ENCODE measurements around the gene ADGRA1. TPM values are rescaled to one million over a fixed set of nuclear protein-coding genes. Genes with fewer than 3 reads are reported as not detected.

Gene ADGRA1
- total and polyA plus RNA-seq, 2 of the 13 experiments (the other 11 are each of a cell fraction or from before 2014, with no cell fraction given), result not detected

DNA sequence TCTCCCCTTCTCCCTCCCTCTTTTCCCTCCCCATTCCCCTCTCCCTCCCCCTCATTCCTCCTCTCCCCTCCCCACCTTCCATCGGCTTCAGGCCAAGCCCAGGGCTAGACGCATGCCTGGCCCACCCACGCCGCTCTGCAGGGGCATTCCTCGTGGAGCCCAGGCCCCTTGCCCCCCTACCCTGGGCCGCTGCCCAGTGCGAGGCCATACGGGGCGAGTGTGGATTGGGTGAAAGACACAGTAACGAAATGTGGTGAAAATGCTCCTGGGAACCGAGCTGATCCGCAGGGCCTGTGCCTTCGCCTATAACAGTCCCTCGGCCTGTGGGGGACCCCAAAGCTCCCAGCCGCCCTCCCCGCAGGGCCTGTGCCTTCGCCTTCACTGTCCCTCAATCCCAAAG is 28.3 kb downstream of the ADGRA1 start:
- ATAC-seq, result no peak
- H3K36me3 ChIP-seq (replicated peaks in 1 of 2; ENCODE audit: control insufficient read depth in 1 of 2, insufficient read depth in 2 of 2, low read length in 2 of 2), result no peaks in the 10 kb centered on the region
- no peaks in the 10 kb centered on the region for H4K20me1 ChIP-seq (ENCODE audit: insufficient read depth, low read length)
- no peak for DNase-seq (ENCODE audit: low spot score)
- peaks cover 7 to 39% of the 10 kb centered on the region in 2 experiments; a peak in 4 of 5 replicates for H3K27me3 ChIP-seq (ENCODE audit: control insufficient read depth in 1 of 2, insufficient read depth in 2 of 2, low read length in 2 of 2)
- H3K9ac ChIP-seq (ENCODE audit: insufficient read depth, low read depth, low read length), result no peak overlapping the region
- H3K4me3 ChIP-seq (replicated peaks in 1 of 3; ENCODE audit: insufficient read depth in 1 of 3, low read depth in 2 of 3, low read length in 3 of 3), result no peak overlapping the region
- no peak for TF ChIP-seq RBFOX2 (IDR thresholded peaks at IDR 0.05; ENCODE audit: low read depth, low read length)
- TF ChIP-seq MEIS1 (CRISPR knock-in tag; IDR thresholded peaks at IDR 0.05; ENCODE audit: borderline replicate concordance), result no peak
- no peak for TF ChIP-seq NFE2L2 (IDR thresholded peaks at IDR 0.05; ENCODE audit: low read length)
- TF ChIP-seq HNRNPK (IDR thresholded peaks at IDR 0.05; ENCODE audit: low read depth, low read length, poor library complexity, severe bottlenecking), result peak; percentile 38
- TF ChIP-seq MTF2 (CRISPR knock-in tag; IDR thresholded peaks at IDR 0.05; ENCODE audit: borderline replicate concordance), result no peak
- TF ChIP-seq CHD2 (IDR thresholded peaks at IDR 0.05; ENCODE audit: low read depth, low read length), result no peak
- no peak for TF ChIP-seq ZBTB7A (CRISPR knock-in tag; IDR thresholded peaks at IDR 0.05)
- H3K27ac ChIP-seq (ENCODE audit: extremely low read length, insufficient read depth, low read length), result no peak overlapping the region
- H3K4me1 ChIP-seq (ENCODE audit: insufficient read depth, low read length), result no peaks in the 10 kb centered on the region
- CTCF ChIA-PET (ENCODE audit: low intra/inter-chr PET ratio, low total read pairs), result no interaction called here
- H3K79me2 ChIP-seq (ENCODE audit: insufficient read depth, low read length), result no peaks in the 10 kb centered on the region
- POLR2A ChIA-PET, result no interaction called here
- H3K4me2 ChIP-seq (ENCODE audit: low read depth, low read length), result no peak overlapping the region
- BruUV-seq (replicated peaks), result no TSS peak
- 5% methylated on average over 11 of the region's 17 CpGs for WGBS (ENCODE audit: low lambda C conversion rate)
- no peaks in the 10 kb centered on the region for H3K9me3 ChIP-seq (ENCODE audit: low read length)
- H2AFZ ChIP-seq (ENCODE audit: low read length), result no peak overlapping the region
- no peak for FAIRE-seq
- intact Hi-C loops (cut with micrococcal nuclease; ENCODE audit: unreplicated experiment), result no loop called here
- in situ Hi-C loops (cut with HindIII; ENCODE audit: extremely low pct_ligation_motif_present, low pct_unique_long_range_greater_than_20kb), result no loop called here

DNA sequence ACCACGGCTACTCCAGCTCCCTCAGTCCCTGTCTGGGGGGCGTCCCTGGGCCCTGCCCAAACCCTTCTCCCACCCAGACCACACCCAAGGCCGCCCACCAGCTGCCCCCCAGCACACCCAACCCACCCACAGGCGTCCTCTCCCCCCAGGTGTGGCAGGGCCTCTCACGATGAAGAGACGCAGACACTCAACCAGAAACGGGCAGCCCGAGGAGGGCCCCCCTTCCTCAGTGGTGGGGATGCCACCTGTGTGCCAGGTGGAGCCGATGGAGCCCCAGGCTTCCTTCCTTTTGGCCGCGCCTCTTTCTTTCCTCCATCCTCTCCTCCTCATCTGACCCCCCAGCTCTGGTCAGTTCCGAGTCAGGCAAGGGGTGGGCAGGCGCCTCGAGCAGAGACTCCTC is 28.7 kb downstream of the ADGRA1 start:
- BruUV-seq (replicated peaks), result no TSS peak
- Histone ChIP-seq H3K4me3 (replicated peaks in 1 of 3; ENCODE audit: insufficient read depth in 1 of 3, low read depth in 2 of 3, low read length in 3 of 3) (no peak overlapping the region), H4K20me1 (ENCODE audit: insufficient read depth, low read length) (no peaks in the 10 kb centered on the region), H2AFZ (ENCODE audit: low read length) (no peak overlapping the region), H3K4me1 (ENCODE audit: insufficient read depth, low read length) (no peaks in the 10 kb centered on the region), H3K36me3 (replicated peaks in 1 of 2; ENCODE audit: control insufficient read depth in 1 of 2, insufficient read depth in 2 of 2, low read length in 2 of 2) (no peaks in the 10 kb centered on the region), H3K79me2 (ENCODE audit: insufficient read depth, low read length) (no peaks in the 10 kb centered on the region), H3K4me2 (ENCODE audit: low read depth, low read length) (no peak overlapping the region), H3K27ac (ENCODE audit: extremely low read length, insufficient read depth, low read length) (no peak overlapping the region), H3K9ac (ENCODE audit: insufficient read depth, low read depth, low read length) (no peak overlapping the region), H3K27me3 (ENCODE audit: control insufficient read depth in 1 of 2, insufficient read depth in 2 of 2, low read length in 2 of 2) (peaks cover 7 to 39% of the 10 kb centered on the region in 2 experiments; a peak in 4 of 5 replicates), H3K9me3 (ENCODE audit: low read length) (no peaks in the 10 kb centered on the region)
- WGBS (ENCODE audit: low lambda C conversion rate), result 27% methylated on average over 9 of the region's 14 CpGs
- TF ChIP-seq MED1 (CRISPR knock-in tag; IDR thresholded peaks at IDR 0.05) (no peak), SIN3B (IDR thresholded peaks at IDR 0.05; ENCODE audit: low read length) (no peak), CHD2 (IDR thresholded peaks at IDR 0.05; ENCODE audit: low read depth, low read length) (no peak), KLF9 (CRISPR knock-in tag; IDR thresholded peaks at IDR 0.05; ENCODE audit: low read depth) (no peak), ZNF17 (CRISPR knock-in tag; IDR thresholded peaks at IDR 0.05) (no peak), CREB1 (IDR thresholded peaks at IDR 0.05) (no peak), CREB1 (CRISPR knock-in tag; IDR thresholded peaks at IDR 0.05) (no peak), MLLT10 (CRISPR knock-in tag; IDR thresholded peaks at IDR 0.05) (no peak), MED8 (CRISPR knock-in tag; IDR thresholded peaks at IDR 0.05; ENCODE audit: insufficient replicate concordance) (no peak), SMAD9 (CRISPR knock-in tag; IDR thresholded peaks at IDR 0.05) (no peak), MBD4 (IDR thresholded peaks at IDR 0.05; ENCODE audit: borderline replicate concordance, low read length) (no peak), MEIS2 (CRISPR knock-in tag; IDR thresholded peaks at IDR 0.05) (no peak)
- TF ChIP-seq, protein P1, sequence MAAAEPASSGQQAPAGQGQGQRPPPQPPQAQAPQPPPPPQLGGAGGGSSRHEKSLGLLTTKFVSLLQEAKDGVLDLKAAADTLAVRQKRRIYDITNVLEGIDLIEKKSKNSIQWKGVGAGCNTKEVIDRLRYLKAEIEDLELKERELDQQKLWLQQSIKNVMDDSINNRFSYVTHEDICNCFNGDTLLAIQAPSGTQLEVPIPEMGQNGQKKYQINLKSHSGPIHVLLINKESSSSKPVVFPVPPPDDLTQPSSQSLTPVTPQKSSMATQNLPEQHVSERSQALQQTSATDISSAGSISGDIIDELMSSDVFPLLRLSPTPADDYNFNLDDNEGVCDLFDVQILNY (CRISPR knock-in tag; conservative IDR thresholded peaks at IDR 0.05), result no peak
- TF ChIP-seq, protein P2, sequence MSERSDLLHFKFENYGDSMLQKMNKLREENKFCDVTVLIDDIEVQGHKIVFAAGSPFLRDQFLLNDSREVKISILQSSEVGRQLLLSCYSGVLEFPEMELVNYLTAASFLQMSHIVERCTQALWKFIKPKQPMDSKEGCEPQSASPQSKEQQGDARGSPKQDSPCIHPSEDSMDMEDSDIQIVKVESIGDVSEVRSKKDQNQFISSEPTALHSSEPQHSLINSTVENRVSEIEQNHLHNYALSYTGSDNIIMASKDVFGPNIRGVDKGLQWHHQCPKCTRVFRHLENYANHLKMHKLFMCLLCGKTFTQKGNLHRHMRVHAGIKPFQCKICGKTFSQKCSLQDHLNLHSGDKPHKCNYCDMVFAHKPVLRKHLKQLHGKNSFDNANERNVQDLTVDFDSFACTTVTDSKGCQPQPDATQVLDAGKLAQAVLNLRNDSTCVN (CRISPR knock-in tag; IDR thresholded peaks at IDR 0.05; ENCODE audit: borderline replicate concordance), result no peak
- intact Hi-C loops (cut with micrococcal nuclease; ENCODE audit: unreplicated experiment), result no loop called here
- ATAC-seq (no peak), DNase-seq (ENCODE audit: low spot score) (no peak), FAIRE-seq (no peak)
- POLR2A ChIA-PET, result no interaction called here
- CTCF ChIA-PET (ENCODE audit: low intra/inter-chr PET ratio, low total read pairs), result no interaction called here
- in situ Hi-C loops (cut with HindIII; ENCODE audit: extremely low pct_ligation_motif_present, low pct_unique_long_range_greater_than_20kb), result no loop called here

Data from HepG2 (cell line).